Prostate gland (tissue), 2 donors: ENCODE data around the gene TEKT1.

Experiments
- POLR2AphosphoS5 ChIP-seq: sonication (generic); formaldehyde crosslinking; IDR thresholded peaks from one replicate; pipeline ENCODE4 v1.6.1; 2017; ENCODE audit warnings: antibody characterized with exemption
- TF ChIP-seq, protein P1 (sequence below), 4 experiments: fragments of 200-600 bp in 2 of 4; fragments of 450-650 bp in 2 of 4; sonication (generic) in 2 of 4; IDR thresholded peaks; 1 replicate in 3 of 4; 2 replicates in 1 of 4; pipeline ENCODE4 v1.5.1; 2016 to 2019; ENCODE audit warnings: antibody characterized with exemption in 4 of 4, mild to moderate bottlenecking in 2 of 4, moderate library complexity in 2 of 4

DNA sequence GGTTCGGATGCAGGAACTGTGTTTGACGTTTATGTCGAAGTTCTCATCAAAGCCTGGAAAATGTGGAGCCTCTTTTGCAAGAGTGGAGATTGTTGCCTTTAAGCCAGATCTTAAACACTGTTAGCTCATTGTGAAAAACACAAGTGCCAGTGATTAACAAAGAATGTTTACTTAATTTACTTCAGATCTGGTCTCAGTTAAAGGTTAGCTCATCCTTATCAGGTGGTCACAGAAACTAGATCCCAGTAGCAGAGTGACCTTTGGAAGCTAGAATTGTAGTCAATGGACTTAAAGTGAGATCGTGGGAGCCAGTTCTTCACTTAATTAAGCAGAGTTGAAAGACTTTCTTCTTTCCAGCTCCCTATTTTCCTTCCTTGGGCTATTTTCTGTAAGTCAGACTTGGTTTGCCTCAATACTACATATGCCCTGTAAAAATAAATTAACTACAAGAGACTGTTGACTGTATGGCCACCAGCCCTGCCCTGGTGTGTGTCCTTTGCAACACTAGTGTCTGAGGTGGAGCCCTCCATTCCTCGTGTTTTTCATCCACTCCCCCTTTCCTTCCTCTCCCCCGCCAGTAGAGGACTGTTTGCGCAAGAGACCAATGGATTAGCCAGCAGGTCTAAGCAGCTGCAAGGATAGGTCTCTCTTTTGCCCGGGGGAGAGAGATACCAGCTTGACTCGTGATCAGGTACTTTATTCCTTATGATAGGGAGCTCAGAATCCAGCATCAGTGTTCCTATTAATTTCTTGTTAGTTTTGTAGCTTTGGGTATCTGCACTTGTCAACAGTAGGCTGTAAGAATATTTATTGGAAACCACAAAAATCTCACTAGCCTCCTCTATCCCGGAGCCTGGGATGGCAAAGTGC lies 35.3 kb downstream of the TEKT1 start:
- TF ChIP-seq, protein P1, sequence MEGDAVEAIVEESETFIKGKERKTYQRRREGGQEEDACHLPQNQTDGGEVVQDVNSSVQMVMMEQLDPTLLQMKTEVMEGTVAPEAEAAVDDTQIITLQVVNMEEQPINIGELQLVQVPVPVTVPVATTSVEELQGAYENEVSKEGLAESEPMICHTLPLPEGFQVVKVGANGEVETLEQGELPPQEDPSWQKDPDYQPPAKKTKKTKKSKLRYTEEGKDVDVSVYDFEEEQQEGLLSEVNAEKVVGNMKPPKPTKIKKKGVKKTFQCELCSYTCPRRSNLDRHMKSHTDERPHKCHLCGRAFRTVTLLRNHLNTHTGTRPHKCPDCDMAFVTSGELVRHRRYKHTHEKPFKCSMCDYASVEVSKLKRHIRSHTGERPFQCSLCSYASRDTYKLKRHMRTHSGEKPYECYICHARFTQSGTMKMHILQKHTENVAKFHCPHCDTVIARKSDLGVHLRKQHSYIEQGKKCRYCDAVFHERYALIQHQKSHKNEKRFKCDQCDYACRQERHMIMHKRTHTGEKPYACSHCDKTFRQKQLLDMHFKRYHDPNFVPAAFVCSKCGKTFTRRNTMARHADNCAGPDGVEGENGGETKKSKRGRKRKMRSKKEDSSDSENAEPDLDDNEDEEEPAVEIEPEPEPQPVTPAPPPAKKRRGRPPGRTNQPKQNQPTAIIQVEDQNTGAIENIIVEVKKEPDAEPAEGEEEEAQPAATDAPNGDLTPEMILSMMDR (IDR thresholded peaks at IDR 0.05) = no peak
- no peak for TF ChIP-seq POLR2AphosphoS5
